Measurements from ENCODE around the gene RFPL4A. TPM values are rescaled to one million over a fixed set of nuclear protein-coding genes. Genes with fewer than 3 reads are reported as not detected.

The RFPL4A gene
- total RNA-seq, 4 donors from 2014 or later = not detected

DNA sequence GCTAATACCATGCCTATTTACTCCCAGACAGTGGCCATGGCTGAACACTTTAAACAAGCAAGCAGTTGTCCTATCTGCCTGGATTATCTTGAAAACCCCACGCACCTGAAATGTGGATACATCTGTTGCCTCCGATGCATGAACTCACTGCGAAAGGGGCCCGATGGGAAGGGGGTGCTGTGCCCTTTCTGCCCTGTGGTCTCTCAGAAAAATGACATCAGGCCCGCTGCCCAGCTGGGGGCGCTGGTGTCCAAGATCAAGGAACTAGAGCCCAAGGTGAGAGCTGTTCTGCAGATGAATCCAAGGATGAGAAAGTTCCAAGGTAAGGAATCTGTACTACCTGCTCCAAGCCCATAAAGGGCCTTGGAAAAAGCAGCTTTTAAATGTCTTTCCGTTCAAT lies 18.6 kb downstream of the RFPL4A start:
- Histone ChIP-seq H3K36me3 (no peaks in the 10 kb centered on the region), H3K27ac (replicated peaks in 1 of 4) (no peak overlapping the region), H3K4me3 (no peak overlapping the region), H3K4me1 (no peaks in the 10 kb centered on the region), H3K9me3 (no peaks in the 10 kb centered on the region), H3K27me3 (peaks cover 0 to 42% (median 0%) of the 10 kb centered on the region in 4 donors)
- no peak for DNase-seq (ENCODE audit: extremely low spot score)
- WGBS = 5% methylated on average over 4 of the region's 7 CpGs
- intact Hi-C loops (cut with DNase I) = no loop called here
- no peak for TF ChIP-seq POLR2AphosphoS5 (IDR thresholded peaks at IDR 0.05)
- no peak for TF ChIP-seq EP300 (IDR thresholded peaks at IDR 0.05)
- TF ChIP-seq, protein P1, sequence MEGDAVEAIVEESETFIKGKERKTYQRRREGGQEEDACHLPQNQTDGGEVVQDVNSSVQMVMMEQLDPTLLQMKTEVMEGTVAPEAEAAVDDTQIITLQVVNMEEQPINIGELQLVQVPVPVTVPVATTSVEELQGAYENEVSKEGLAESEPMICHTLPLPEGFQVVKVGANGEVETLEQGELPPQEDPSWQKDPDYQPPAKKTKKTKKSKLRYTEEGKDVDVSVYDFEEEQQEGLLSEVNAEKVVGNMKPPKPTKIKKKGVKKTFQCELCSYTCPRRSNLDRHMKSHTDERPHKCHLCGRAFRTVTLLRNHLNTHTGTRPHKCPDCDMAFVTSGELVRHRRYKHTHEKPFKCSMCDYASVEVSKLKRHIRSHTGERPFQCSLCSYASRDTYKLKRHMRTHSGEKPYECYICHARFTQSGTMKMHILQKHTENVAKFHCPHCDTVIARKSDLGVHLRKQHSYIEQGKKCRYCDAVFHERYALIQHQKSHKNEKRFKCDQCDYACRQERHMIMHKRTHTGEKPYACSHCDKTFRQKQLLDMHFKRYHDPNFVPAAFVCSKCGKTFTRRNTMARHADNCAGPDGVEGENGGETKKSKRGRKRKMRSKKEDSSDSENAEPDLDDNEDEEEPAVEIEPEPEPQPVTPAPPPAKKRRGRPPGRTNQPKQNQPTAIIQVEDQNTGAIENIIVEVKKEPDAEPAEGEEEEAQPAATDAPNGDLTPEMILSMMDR (IDR thresholded peaks at IDR 0.05) = no peak
- no peak for TF ChIP-seq POLR2A (IDR thresholded peaks at IDR 0.05; ENCODE audit: low read depth)

DNA sequence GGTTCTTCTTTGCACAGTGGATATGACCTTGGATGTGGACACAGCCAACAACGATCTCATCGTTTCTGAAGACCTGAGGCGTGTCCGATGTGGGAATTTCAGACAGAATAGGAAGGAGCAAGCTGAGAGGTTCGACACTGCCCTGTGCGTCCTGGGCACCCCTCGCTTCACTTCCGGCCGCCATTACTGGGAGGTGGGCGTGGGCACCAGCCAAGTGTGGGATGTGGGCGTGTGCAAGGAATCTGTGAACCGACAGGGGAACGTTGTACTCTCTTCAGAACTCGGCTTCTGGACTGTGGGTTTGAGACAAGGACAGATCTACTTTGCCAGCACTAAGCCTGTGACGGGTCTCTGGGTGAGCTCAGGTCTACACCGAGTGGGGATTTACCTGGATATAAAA lies 19.4 kb downstream of the RFPL4A start:
- intact Hi-C loops (cut with DNase I) = no loop called here
- no peak for DNase-seq (ENCODE audit: extremely low spot score)
- TF ChIP-seq, protein P1 (IDR thresholded peaks at IDR 0.05) = no peak
- TF ChIP-seq POLR2A (IDR thresholded peaks at IDR 0.05; ENCODE audit: low read depth) (no peak), EP300 (IDR thresholded peaks at IDR 0.05) (no peak), POLR2AphosphoS5 (IDR thresholded peaks at IDR 0.05) (no peak)
- no peaks in the 10 kb centered on the region for H3K4me1 ChIP-seq
- H3K27ac ChIP-seq (replicated peaks in 1 of 4) = no peak overlapping the region
- no peak overlapping the region for H3K4me3 ChIP-seq
- H3K9me3 ChIP-seq = no peaks in the 10 kb centered on the region
- H3K36me3 ChIP-seq = no peaks in the 10 kb centered on the region
- H3K27me3 ChIP-seq = peaks cover 0 to 44% (median 0%) of the 10 kb centered on the region in 4 donors
- WGBS = 76% methylated on average over 8 of the region's 16 CpGs

DNA sequence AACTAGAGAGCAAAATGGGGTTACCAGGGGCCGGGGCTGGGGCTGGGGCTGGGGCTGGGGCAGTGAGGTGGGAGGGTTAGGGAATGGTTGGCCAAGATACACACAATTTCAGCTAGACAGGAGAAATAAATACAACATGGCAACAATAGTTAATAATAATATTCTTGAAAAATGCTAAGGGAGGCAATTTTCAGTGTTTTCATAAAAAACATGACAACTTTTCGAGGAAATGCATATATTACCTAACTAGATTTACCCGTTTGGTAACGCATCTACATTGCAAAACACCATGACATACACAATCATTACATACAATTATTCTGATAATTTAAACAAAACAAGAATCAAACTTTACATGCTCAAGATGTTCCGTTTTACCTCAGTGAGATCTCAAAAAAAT lies 22.2 kb downstream of the RFPL4A start:
- H3K4me3 ChIP-seq = no peak overlapping the region
- H3K27me3 ChIP-seq = peaks cover 0 to 49% (median 0%) of the 10 kb centered on the region in 4 donors
- TF ChIP-seq EP300 (IDR thresholded peaks at IDR 0.05) (no peak), POLR2AphosphoS5 (IDR thresholded peaks at IDR 0.05) (no peak), POLR2A (IDR thresholded peaks at IDR 0.05; ENCODE audit: low read depth) (no peak)
- TF ChIP-seq, protein P1 (IDR thresholded peaks at IDR 0.05) = no peak
- no peak for DNase-seq (ENCODE audit: extremely low spot score)
- WGBS = 85% methylated on average over 5 of the region's 5 CpGs
- H3K27ac ChIP-seq (replicated peaks in 1 of 4) = no peak overlapping the region
- no peaks in the 10 kb centered on the region for H3K36me3 ChIP-seq
- no peaks in the 10 kb centered on the region for H3K4me1 ChIP-seq
- intact Hi-C loops (cut with DNase I) = no loop called here
- H3K9me3 ChIP-seq = no peaks in the 10 kb centered on the region

DNA sequence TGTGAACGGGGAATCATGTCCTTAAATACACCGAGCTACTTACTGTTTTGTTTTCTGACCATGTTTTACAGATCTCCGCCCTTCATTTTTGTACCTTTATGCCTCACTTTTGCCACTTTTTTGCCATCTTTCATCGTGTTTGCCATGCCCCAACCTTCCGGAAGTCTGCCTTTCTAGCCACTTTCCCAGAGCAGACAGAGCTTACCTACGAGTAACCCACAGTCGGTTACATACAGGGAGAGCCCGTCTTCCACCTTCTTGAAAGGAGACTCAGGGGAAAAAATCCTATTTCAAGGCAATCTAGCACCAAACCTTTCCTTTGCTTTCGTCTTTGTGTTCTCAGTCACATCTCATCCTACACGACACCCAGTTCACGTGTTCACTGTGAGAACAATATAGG lies 36.1 kb downstream of the RFPL4A start:
- intact Hi-C loops (cut with DNase I) = no loop called here
- peaks cover 0 to 10% (median 0%) of the 10 kb centered on the region in 4 donors for H3K27me3 ChIP-seq
- WGBS = 91% methylated on average over 11 of the region's 11 CpGs
- no peaks in the 10 kb centered on the region for H3K9me3 ChIP-seq
- TF ChIP-seq EP300 (IDR thresholded peaks at IDR 0.05) = no peak
- no peak for TF ChIP-seq POLR2AphosphoS5 (IDR thresholded peaks at IDR 0.05)
- no peak for TF ChIP-seq POLR2A (IDR thresholded peaks at IDR 0.05; ENCODE audit: low read depth)
- TF ChIP-seq, protein P1 (IDR thresholded peaks at IDR 0.05) = no peak
- no peak overlapping the region for H3K27ac ChIP-seq (replicated peaks in 1 of 4)
- no peaks in the 10 kb centered on the region for H3K36me3 ChIP-seq
- no peak overlapping the region for H3K4me3 ChIP-seq
- no peak for DNase-seq (ENCODE audit: extremely low spot score)
- no peaks in the 10 kb centered on the region for H3K4me1 ChIP-seq

DNA sequence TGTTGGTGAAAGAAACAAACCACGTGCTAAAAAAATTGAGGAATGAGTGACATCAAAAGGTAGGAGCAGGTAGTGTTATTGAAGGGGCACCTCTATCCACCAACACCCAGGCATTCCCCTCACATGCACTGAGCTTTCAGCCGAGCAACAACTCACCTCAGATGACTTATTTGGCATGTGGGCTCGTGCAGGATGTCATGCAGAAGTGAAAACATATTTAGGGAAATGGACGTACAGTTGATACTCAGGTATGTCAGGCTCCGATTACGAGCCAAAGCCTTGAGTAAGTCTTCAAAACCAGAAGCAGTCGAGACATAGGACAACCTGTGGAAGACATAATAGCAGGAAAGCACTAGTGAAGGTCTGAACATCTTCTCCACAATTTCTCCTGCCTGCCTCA lies 42.5 kb downstream of the RFPL4A start:
- TF ChIP-seq POLR2AphosphoS5 (IDR thresholded peaks at IDR 0.05) = no peak
- no peak overlapping the region for H3K4me3 ChIP-seq
- H3K27me3 ChIP-seq = peaks cover 0 to 4% (median 0%) of the 10 kb centered on the region in 4 donors
- DNase-seq (ENCODE audit: extremely low spot score) = no peak
- no peak overlapping the region for H3K27ac ChIP-seq (replicated peaks in 1 of 4)
- intact Hi-C loops (cut with DNase I) = no loop called here
- no peaks in the 10 kb centered on the region for H3K36me3 ChIP-seq
- peaks cover 0 to 3% (median 0%) of the 10 kb centered on the region in 4 donors for H3K9me3 ChIP-seq
- H3K4me1 ChIP-seq = no peaks in the 10 kb centered on the region
- 69% methylated on average over 7 of the region's 7 CpGs for WGBS
